ENCODE results near the gene SSNA1.

The SSNA1 gene

DNA sequence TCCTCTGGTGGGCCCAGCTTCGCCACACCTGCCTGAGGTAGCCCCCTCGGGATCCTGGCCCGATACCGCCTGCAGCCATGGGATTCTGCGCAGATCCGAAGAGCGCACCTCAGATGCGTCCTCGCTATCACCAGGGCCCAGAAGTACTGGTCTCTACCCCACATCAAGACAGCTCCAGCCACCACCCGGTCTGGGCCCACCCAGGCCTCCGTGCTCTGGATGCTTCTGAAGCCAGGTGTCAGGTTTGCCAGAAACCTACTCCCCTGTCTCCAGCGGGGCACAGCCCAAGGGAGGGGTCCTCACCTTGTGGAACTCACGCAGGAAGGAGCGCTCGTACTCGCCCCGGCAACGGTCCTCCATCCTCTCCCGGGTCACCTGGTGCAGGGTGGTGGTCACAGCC, 2.6 kb upstream of the SSNA1 start:
- TF ChIP-seq, protein P1, sequence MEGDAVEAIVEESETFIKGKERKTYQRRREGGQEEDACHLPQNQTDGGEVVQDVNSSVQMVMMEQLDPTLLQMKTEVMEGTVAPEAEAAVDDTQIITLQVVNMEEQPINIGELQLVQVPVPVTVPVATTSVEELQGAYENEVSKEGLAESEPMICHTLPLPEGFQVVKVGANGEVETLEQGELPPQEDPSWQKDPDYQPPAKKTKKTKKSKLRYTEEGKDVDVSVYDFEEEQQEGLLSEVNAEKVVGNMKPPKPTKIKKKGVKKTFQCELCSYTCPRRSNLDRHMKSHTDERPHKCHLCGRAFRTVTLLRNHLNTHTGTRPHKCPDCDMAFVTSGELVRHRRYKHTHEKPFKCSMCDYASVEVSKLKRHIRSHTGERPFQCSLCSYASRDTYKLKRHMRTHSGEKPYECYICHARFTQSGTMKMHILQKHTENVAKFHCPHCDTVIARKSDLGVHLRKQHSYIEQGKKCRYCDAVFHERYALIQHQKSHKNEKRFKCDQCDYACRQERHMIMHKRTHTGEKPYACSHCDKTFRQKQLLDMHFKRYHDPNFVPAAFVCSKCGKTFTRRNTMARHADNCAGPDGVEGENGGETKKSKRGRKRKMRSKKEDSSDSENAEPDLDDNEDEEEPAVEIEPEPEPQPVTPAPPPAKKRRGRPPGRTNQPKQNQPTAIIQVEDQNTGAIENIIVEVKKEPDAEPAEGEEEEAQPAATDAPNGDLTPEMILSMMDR (IDR thresholded peaks at IDR 0.05), result no peak

DNA sequence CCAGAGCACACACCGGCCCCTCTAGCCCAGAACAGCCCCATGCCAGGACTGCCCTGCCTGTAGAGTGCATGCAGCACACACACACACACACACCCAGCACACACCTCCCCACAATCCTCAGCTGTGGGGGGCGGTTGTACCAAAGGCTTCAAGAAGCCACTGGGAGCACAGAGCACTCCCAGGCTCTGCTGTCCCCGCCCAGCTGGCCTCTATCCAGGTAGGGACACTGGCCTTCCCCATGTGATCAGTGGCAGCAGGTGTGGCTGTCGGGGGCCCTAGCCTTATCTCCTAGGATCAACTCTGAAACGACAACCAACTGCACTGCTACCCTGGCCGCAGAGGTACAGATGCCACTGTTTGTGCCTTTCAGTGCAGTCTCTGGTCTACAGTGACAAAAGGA, 2.1 kb upstream of the SSNA1 start:
- TF ChIP-seq, protein P1 (IDR thresholded peaks at IDR 0.05), result no peak

DNA sequence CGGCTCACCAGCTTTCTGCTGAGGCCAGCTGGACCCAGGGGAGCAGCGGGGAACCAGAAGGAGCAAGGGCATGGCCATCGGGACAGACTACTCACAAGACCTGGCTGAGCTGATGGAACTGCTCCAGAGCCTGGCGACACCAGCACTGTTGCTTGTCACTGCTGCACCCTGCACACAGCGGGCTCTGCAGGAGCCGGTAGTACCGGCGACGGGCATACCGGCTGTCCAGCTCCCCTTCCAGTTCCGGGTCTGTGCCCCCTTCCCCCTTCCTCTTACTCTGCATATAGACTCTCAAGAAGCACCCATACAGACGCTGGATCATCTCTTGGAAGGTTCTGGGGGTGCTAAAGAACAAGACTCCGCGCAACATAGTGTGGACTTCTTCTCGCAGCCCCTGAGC, 1.1 kb upstream of the SSNA1 start:
- TF ChIP-seq, protein P1 (IDR thresholded peaks at IDR 0.05), result no peak

DNA sequence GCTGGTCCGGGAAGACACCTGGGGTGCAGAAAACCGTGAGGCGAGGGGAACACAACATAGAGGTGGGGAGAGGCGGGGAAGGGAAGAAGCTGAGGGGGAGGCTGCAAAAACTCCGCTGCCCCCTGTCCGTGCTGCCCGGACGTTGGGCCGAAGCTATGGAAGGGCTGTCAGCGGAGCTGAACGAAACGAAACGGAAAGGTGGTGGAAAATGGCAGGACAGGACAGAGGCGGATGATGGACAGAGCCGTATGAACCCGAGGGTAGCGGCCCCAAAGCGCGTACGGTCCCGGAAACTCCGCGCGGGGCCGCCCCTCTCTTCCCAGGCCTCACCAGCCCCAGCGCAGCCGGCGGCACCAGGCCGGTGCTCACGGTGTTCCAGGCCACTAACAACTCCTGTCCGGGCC, 388 bp upstream of the SSNA1 start:
- TF ChIP-seq, protein P1 (IDR thresholded peaks at IDR 0.05), result no peak

DNA sequence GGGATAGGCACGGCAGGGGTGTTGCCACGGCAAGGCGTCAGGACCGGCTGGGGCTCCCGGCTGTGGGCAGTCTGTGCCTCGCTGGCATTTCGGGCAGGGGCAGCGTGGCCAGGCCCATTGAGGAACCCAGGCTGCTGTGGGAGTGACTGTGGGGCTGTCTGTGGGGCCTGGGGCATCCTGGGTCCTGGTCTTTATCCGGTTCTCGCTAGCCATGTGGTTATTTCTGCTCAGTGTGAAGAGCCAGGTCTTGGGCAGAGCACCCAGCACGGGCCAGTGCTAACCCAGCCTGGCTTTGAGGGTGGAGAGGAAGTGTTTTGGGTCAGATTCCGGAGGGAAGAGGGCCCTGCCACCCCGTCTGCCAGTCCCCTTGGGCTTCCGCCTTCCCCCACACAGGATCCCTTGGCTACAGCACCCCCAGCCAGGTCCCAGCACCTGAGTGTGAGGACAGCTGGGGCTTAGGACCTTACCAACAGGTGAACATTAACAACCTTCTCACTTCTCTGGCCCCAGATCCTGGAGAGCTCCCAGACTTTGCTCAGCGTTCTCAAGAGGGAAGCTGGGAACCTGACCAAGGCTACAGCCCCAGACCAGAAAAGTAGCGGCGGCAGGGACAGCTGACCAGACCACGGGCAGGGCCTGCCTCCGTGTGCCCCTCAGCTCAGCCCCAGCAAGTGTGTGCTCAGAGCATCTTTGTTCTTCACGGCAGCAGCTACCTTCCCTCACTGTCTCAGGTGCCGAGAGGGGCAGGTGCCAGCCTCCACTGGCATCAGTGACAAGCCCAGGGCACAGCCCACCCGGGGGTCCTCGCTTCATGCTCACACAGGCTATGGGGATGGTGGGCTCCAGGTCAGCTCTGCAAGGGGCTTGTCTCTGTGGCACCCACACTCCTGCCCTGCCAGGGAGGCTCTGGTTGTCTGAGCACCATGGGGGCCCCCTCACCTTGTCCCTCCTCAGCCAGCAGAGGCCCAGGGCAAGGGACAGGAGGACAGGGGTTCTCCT, 1.1 kb downstream of the SSNA1 start:
- TF ChIP-seq, protein P1 (IDR thresholded peaks at IDR 0.05), result no peak

DNA sequence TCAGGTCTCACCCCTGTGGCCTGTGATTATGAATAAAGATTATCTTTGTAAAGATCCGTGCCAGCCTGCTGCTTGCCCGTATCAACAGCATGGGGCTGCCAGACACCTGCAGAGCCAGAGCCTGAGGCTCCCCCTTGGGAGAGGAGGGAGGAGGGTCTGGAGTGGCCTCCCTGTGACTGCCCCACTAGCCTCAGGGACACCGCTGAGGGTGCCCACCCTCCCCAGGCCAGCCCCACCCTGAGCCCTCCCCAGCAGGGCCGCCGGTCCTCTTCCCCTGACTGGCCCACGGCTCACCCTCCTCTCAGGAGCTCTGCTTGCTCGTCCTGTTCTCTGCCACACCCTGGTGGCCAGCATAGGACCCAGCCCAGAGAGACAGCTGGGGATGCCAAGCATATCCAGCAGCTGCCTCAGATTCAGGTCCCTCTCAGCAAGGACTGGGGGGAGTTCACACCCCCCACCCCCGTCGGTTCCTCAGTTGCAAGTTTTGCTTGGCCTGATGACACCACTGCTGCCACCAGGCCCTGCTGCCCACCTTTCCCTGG, 1.9 kb downstream of the SSNA1 start:
- TF ChIP-seq, protein P1 (IDR thresholded peaks at IDR 0.05), result peak; percentile 38; the same call in 1 of the 2 replicates

DNA sequence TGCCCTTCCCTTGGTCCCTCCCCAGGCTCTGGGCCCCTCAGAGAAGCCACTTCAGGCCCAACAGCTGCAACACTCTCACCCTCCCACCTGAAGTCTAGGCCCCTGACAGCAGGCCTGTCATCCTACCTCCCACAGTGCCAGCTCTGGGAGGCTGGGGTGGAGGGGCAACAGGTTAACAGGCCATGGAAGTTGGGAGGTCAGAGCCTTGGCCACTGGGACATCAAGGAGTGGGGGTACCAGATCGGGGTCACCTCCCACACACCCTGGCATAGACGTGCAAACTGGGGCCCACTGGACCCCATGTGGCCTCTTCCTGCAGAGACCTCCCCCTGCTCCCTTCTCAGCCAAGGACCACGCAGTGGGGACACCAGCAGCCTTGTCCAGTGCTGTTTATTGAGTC, 2.8 kb downstream of the SSNA1 start:
- TF ChIP-seq, protein P1 (IDR thresholded peaks at IDR 0.05), result no peak
